Measurements from ENCODE around the gene RALGPS2. TPM values are rescaled to one million over a fixed set of nuclear protein-coding genes. Genes with fewer than 3 reads are reported as not detected.
A peak's percentile ranks its signal among the peaks of the same experiment; 100 is the strongest.

The RALGPS2 gene
- total and polyA plus RNA-seq, 12 donors = 1.4 to 12.8 (median 7.4) TPM

DNA sequence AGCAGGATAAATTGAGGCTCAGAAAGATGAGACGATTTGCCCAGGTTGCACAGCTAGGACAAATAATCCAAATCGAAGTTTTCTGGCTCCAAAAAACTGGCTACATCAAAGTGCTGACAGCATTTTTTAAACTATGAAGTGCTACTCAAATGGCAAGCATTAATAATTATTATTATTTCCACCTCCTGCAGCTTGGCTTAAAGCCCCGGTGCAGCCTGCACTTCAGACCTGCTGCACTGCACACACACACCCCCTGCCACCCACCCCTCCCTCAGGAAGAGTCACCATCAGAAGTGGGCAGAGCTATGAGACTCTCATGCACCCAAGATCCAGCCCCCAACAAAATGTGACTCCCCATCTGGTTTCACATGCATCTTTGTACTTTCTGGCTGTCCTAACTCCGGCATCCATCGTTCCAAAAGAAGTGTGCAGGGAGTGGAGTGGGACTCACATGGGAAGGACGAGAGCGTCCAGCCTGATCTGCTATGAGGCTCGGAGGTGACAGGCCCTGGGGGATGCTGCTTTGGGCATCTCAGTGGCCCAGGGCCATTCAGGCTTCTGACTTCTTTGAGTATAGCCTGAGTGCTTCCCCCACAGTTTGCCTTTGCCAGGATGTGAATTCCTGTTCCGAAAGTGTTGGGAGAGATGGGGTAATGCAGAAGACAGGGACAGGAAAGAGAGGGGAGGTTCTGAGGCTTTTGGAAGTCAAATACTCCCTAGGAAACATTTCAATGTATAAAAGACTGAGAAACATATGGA, 235.6 kb downstream of the RALGPS2 start:
- TF ChIP-seq, protein P1, sequence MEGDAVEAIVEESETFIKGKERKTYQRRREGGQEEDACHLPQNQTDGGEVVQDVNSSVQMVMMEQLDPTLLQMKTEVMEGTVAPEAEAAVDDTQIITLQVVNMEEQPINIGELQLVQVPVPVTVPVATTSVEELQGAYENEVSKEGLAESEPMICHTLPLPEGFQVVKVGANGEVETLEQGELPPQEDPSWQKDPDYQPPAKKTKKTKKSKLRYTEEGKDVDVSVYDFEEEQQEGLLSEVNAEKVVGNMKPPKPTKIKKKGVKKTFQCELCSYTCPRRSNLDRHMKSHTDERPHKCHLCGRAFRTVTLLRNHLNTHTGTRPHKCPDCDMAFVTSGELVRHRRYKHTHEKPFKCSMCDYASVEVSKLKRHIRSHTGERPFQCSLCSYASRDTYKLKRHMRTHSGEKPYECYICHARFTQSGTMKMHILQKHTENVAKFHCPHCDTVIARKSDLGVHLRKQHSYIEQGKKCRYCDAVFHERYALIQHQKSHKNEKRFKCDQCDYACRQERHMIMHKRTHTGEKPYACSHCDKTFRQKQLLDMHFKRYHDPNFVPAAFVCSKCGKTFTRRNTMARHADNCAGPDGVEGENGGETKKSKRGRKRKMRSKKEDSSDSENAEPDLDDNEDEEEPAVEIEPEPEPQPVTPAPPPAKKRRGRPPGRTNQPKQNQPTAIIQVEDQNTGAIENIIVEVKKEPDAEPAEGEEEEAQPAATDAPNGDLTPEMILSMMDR (IDR thresholded peaks at IDR 0.05) = no peak
- 66 to 70% methylated on average over 9 of the region's 9 CpGs for WGBS, 2 donors
- Histone ChIP-seq H3K27ac (no peak overlapping the region), H3K9me3 (peaks cover 0 to 16% (median 0%) of the 10 kb centered on the region in 11 donors), H3K36me3 (no peaks in the 10 kb centered on the region), H3K4me3 (no peak overlapping the region), H3K27me3 (no peaks in the 10 kb centered on the region), H3K4me1 (peaks cover 0 to 13% (median 0%) of the 10 kb centered on the region in 9 donors)
- DNase-seq = no peak
- intact Hi-C loops (cut with DNase I) = no loop called here
- ATAC-seq = peak in 1 of 8 donors; percentile 13

DNA sequence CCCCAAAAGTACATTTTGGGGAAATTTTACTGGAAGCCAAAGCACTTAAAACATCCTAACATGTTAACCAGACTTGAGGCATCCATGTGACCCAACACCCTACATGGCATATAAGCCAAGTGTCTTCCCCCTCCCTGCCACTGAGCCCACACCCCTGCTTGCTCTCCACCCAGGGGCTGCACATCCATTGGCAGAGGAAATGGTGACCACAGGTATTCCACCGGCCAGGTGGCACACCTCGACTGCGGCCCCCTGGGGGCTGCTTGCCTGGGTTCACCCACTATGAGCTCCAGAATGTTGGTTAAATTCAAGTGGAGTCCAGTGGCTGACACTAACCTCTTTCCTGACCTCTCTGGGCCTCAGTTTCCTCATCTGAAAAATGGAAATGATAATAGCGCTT, 236.3 kb downstream of the RALGPS2 start:
- WGBS, 2 donors = 94 to 95% methylated on average over 4 of the region's 4 CpGs
- TF ChIP-seq, protein P1 (IDR thresholded peaks at IDR 0.05) = no peak
- H3K27ac ChIP-seq = no peak overlapping the region
- no peaks in the 10 kb centered on the region for H3K36me3 ChIP-seq
- DNase-seq (no peak), ATAC-seq (no peak)
- H3K4me3 ChIP-seq = no peak overlapping the region
- peaks cover 0 to 16% (median 0%) of the 10 kb centered on the region in 11 donors for H3K9me3 ChIP-seq
- no peaks in the 10 kb centered on the region for H3K27me3 ChIP-seq
- peaks cover 0 to 13% (median 0%) of the 10 kb centered on the region in 9 donors for H3K4me1 ChIP-seq
- intact Hi-C loops (cut with DNase I) = no loop called here

DNA sequence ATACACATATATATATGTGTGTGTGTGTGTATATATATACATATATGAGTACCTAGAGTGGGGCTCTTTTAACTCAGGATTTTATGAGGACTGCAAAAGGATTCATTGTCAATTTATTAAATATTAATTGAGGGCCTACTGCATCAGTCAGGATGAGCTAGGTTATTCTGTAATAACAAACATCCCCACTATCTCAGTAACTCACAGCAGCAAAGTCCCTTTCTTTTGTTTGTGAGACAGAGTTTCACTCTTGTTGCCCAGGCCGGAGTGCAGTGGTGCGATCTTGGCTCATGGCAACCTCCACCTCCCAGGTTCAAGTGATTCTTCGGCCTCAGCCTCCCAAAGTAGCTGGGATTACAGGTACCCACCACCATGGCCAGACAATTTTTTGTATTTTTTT, 236.8 kb downstream of the RALGPS2 start:
- Histone ChIP-seq H3K4me1 (peaks cover 0 to 13% (median 0%) of the 10 kb centered on the region in 9 donors), H3K4me3 (no peak overlapping the region), H3K27me3 (no peaks in the 10 kb centered on the region), H3K27ac (no peak overlapping the region), H3K9me3 (peaks cover 0 to 16% (median 0%) of the 10 kb centered on the region in 11 donors), H3K36me3 (no peaks in the 10 kb centered on the region)
- intact Hi-C loops (cut with DNase I) = no loop called here
- WGBS, 2 donors = 98 to 100% methylated on average over 3 of the region's 3 CpGs
- TF ChIP-seq, protein P1 (IDR thresholded peaks at IDR 0.05) = no peak
- no peak for DNase-seq
- no peak for ATAC-seq

DNA sequence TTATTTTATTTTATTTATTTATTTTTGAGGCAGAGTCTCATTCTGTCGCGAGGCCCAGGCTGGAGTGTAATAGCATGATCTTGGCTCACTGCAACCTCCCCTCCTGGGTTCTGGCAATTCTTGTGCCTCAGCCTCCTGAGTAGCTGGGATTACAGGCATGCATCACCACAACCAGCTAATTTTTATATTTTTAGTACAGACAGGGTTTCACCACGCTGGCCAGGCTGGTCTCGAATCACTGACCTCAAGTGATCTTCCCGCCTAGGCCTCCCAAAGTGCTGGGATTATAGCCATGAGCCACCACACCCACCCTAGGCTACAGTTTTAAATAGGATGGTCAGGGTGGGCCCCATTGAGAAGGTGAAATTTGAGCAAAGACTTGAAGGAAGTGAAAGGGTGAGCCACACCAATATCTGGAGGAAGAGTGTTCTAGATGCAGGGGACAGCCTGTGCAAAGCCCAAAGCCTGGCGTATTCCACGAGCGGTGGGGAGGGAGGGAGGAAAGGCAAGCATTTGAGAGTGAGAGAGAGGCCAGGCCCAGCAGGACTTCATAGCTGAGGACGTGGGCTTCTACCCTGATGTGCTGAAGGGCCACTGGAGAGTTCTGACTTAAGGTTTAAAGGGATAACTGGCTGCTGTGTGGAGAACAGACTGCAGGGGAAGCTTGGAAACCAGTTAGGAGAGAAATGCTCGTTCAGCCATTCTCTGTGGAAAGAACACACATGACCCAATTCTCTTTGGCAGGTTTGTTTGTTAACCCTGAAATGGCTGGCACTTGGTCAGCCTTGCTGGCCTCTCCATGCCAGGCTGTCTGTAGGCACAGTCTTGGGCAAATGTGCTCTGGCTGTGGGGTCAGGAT, 238.0 kb downstream of the RALGPS2 start:
- Histone ChIP-seq H3K36me3 (no peaks in the 10 kb centered on the region), H3K27me3 (no peaks in the 10 kb centered on the region), H3K4me1 (peaks cover 0 to 13% (median 0%) of the 10 kb centered on the region in 9 donors), H3K27ac (peak overlapping the region in 2 of 10 donors; percentile 23 to 44), H3K9me3 (peaks cover 0 to 16% (median 0%) of the 10 kb centered on the region in 11 donors), H3K4me3 (no peak overlapping the region)
- DNase-seq (no peak), ATAC-seq (peak in 7 of 8 donors; percentile 33 to 67 (median 55))
- TF ChIP-seq, protein P1 (IDR thresholded peaks at IDR 0.05) = no peak
- 65 to 67% methylated on average over 10 of the region's 10 CpGs for WGBS, 2 donors
- intact Hi-C loops (cut with DNase I) = no loop called here

Measured in heart right ventricle (tissue), 16 donors.